NCI-H2196 (cell line): Measurements from ENCODE around the gene MRPL21.
"Not testable (repeated sequence)": the region's sequence is repeated elsewhere in the genome, so short reads cannot be mapped to it uniquely, and the experiment has no call there.

ENCODE experiments used
- DNase-seq: peaks from one replicate; lab custom pipeline; 2025; ENCODE audit not compliant: unreplicated experiment; lab: John Stamatoyannopoulos, UW

Gene MRPL21

GRCh38 chr11:68872216-68873003 is 31.2 kb downstream of the MRPL21 start:
- no peak for DNase-seq

DNA sequence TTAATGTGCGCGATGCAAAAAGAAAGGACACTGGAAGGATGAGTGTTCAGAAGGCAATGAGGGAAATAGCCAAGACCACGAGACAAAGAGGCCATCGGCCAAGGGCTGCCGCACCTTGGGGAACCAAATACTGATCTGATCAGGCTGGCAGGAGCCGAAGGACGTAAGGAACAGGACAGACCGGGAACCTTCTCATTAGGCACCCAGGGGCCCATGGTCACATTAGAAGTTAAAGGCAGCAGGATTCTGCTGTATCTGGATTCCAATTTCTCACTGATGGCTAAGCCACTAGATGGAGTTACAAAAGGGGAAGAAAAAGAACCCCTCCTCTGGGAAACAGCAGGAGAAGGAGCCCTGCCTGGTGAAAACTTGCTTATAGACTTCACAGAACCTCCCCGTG is 33.2 kb downstream of the MRPL21 start:
- no peak for DNase-seq

DNA sequence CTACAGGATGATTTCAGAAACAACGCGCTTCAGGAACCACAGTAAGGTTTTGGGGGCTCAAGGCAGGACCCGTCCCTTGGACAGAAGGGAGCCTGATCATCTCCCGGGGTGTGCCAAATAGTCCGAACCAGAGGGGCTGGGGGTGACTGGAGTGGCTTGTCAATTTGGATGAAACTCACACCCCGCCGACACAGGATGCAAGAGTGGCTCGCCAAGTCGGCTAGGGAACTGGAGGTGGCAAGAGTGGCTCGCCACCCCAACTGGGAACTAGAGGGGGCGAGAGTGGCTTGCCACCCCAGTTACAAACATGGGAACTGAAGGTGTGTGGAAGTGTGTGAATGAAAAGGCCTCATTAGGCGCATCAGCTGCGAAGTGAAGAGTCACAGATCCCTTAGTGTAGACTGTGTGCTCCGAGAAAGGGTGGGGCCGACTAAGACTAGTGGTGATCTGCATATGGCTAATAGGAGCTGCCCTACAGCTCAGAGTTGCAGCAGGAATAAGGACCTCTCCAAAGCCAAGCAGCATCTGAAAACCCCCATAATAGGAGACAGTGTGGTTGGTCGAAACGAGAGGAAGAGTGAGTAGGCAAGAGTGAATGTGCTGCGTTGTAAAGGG is 35.3 kb downstream of the MRPL21 start:
- DNase-seq = no peak

- DNase-seq = no peak
These were observed 36.6 kb downstream of the MRPL21 start for GRCh38 chr11:68867066-68867465.

DNA sequence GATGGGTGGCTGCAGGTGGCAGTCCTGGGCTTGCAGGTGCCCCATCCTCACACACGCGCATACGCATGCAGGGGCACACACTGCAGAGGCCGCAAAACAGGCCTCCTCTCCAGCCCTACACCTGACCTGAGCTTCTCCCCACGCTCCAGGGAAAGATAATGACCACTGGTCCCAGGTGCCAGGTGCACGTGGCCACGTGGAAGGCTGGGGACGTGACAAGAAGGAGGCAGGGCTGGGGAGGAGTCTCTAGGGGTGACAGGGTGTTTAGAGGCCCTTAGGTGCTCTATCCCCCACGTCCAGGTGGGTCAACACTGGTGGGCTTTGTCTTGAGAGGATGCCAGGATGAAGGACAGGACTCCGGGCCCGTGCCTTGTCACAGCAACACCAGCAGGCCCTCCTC is 38.4 kb downstream of the MRPL21 start:
- no peak for DNase-seq

GRCh38 chr11:68863553-68864265 is 39.9 kb downstream of the MRPL21 start:
- DNase-seq = no peak

- no peak for DNase-seq
These were observed 41.2 kb downstream of the MRPL21 start for GRCh38 chr11:68862421-68862820.

DNA sequence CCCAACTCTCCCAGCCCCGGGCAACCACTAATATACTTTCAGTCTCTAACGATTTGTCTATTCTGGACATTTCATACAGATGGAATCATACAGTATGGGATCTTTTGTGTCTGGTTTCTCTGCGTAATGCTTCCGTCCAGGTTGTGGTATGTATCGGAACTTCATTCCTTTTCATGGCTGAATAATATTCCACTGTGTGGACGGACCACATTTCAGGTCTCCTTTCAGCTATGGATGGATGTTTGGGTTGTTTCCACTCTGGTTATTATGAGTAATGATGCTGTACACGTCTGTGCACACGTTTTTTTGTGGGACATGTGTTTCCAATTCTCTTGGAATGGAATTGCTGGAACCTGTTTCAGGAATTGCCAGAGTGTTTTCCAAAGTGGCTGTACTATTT is 44.5 kb downstream of the MRPL21 start:
- DNase-seq = no peak

DNA sequence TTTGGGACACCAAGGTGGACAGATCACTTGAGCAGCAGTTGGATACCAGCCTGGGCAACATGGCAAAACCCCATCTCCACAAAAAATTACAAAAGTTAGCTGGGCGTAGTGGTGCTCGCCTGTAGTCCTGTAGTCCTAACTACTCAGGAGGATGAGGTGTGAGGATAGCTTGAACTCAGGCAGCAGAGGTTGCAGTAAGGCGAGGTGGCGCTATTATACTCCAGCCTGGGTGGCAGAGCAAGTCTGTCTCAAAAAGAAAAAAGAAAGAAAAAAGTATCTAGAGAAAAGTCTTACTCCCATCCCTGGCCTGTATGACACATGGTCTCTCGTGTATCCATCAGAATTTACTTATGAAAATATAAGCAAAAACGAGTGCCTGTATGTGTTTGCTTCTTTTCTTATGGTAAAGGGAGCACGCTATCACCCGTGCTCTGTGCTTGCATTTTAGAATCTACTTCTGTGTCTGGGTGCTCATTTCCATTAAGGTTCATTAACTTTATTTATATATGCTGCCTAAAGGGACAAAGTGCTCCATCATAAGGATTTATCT is 46.5 kb downstream of the MRPL21 start:
- DNase-seq = no peak

DNA sequence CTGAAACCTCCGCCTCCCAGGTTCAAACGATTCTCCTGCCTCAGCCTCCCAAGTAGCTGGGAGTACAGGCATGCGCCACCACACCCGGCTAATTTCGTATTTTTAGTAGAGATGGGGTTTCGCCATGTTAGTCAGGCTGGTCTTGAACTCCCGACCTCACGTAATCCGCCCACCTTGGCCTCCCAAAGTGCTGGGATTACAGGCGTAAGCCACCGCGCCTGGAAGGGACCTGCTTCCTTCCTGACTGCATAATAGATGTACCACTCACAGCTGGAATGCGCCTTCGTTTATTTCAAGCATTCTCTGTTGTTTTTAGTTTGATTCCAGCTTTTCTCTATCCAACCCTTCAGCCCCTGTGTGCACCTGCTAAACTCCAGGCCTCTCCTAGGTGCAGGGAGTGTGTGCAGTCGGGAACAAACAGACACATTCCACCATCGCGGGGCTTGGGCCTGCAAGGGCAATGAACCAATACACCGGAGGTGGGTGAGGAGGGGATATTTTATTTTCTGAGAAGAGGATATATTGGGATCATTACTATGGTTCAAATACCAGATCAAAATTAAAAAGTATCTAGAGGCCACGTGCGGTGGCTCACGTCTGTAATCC is 47.1 kb downstream of the MRPL21 start:
- DNase-seq = not testable (repeated sequence)

- no peak for DNase-seq
These were observed 48.2 kb downstream of the MRPL21 start for GRCh38 chr11:68855205-68855981.

DNA sequence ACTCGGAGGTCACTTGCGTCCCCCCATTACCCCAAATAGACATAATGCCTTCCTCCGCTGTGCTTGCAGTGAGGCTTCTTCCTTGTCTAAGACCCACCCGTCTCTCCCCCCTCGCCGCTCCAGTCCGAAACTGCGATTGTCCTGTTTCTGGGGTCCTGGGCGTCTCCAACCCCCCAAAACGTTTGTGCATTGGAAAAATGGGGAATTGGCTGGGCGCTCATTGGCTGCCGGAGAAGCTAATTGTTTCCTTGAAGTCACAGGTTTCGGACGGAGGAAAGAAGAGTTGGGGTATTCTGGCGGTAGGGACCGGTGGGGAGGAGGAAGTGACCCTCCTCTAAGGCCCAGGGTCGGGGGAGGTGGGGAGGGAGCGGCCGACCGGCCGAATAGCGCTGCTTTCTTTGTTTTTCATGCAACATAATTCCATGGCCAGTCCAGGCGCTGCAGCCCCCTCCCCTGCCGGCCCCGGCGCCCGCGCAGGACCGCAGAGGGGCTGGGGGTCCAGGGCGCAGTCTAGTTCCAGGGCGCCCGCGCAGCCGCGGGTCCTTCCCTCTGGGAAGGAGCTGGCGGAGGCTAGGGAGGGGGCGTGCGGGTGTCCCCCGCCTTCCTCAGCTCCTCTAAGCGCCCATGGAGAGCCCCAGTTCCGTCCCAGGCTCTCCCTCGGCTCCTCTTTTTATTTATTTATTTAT is 49.2 kb downstream of the MRPL21 start:
- no peak for DNase-seq

DNA sequence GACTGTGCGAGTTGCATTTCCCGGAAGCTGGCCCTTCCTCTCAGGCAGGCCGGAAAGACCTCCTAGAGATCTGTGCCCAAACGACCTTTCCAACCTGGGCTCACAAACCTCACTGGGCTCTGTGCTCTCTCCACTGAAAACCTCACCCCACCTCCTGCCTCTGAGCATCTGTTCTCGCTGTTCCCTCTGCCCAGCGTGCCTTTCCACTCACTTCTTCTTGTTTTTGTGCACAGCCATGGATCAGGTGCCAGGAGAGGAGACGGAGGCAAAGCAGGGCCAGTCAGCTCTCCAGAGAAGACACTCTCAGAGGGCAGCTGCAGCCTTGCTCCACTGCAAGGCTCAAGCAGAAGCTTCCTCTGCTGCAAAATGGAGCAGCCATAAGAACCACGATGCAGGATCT is 51.0 kb downstream of the MRPL21 start:
- DNase-seq = no peak

- DNase-seq = no peak
These were observed 55.2 kb downstream of the MRPL21 start for GRCh38 chr11:68848429-68848828.

GRCh38 chr11:68847395-68847794 is 56.2 kb downstream of the MRPL21 start:
- DNase-seq = no peak

DNA sequence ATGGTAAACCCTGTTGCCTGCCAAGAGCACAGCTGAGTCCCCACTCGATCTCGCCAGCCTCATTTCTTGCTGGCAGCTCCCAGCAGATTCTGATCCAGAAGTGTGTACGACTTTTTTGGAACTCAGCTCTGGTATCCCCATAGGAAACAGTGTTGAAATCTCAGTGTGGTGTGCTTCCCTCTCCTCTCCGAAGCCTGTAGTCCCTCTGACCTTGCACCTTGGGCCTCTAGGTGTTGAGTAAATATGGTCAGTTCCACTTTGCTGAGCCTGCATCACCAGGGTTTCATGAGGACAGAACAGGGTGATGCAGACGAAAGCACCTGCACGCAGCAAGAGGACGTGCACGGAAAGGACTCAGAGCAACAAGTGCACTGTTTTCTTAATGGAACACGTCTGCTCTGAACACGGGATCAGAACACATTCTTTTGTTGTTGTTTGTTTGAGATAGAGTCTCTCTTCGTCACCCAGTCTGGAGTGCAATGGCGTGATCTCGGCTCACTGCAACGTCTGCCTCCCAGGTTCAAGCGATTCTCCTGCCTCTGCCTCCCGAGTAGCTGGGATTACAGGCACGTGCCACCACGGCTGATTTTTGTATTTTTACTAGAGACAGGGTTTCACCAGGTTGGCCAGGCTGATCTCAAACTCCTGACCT is 58.2 kb downstream of the MRPL21 start:
- no peak for DNase-seq

DNA sequence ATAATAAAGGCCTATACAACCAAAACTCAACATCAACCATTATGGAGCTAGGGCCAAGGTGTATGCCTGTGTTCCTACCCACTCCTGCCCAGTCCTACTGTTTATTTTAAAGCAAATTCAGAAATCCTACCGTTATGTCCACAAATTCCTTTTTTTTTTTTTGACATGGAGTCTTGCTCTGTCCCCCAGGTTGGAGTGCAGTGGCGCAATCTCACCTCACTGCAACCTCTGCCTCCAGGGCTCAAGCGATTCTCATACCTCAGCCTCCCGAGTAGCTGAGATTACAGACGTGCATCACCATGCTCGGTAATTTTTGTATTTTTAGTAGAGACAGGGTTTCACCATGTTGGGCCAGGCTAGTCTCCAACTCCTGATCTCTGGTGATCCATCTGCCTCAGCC is 58.8 kb downstream of the MRPL21 start:
- DNase-seq = no peak

- no peak for DNase-seq
These were observed 59.3 kb downstream of the MRPL21 start for GRCh38 chr11:68844376-68844775.

- DNase-seq = peak; percentile 89
These were observed 59.8 kb downstream of the MRPL21 start for GRCh38 chr11:68843703-68844312.
